Retinal pigment epithelial cell (primary cell): ENCODE data around the gene NPC2.

ENCODE experiments used
- DNase-seq: peaks from one replicate; pipeline ENCODE4 v3.0.0-alpha.2; 2010; ENCODE audit warnings: low read depth
- H3K4me3 ChIP-seq: 2 replicates; pipeline ENCODE4 v1.5.1; 2011; ENCODE audit warnings: mild to moderate bottlenecking, low read length, control low read depth, moderate library complexity
- CTCF ChIP-seq: conservative IDR thresholded peaks from 2 replicates; pipeline ENCODE4 v1.5.1; 2011; ENCODE audit warnings: low read depth, low read length, control low read depth, inconsistent platforms

The NPC2 gene

GRCh38 chr14:74472601-74473000, 20.5 kb downstream of the NPC2 start:
- no peak overlapping the region for H3K4me3 ChIP-seq
- no peak for TF ChIP-seq CTCF
- no peak for DNase-seq

DNA sequence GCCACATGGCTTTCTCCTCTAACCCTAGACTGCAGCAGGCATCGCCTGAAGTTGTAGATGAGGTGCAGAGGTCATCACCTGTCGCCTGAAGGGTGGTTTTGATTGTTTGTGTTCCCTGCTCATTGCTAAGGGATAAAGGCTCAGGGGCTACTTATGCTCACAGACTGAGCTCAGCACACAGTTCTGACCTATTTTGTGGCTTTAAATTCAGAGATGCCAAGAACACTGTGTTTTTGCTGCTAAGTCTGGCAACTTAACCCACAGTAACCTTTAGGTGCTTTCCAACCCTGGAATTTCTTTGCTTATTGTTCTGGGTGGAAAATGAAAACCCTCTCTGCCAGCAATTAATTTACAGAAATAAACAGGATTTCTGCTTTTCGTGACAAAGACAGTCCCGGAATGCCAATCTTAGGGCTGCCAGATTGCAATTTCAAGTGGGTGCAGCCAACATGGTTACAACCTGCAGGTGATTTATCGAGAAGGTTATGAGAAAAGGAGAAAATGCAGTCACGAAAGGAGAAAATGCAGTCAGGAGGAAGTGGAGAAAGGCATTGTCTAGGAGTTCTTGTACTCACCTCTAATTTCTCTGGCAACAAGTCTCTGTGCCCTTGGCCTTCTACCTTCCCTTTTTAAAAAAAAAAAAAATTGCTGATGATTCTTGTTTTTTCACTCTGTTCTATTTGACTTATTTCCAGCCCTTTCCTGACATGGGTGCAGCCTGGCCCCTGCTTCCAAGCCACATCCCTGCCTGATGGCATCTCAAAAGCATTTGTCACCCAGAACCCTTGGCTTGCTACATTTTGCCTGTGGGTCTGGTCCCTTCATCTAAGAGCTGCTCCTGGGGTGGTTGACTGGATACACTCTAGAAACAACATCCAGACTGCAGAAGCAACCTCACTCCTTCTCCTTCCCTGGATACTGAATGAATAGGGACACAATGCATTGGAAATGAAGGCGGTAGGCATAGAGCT, 23.3 kb downstream of the NPC2 start:
- no peak for TF ChIP-seq CTCF
- no peak for DNase-seq
- H3K4me3 ChIP-seq, result no peak overlapping the region

GRCh38 chr14:74468513-74468912, 24.6 kb downstream of the NPC2 start:
- no peak for DNase-seq
- no peak overlapping the region for H3K4me3 ChIP-seq
- TF ChIP-seq CTCF, result no peak

DNA sequence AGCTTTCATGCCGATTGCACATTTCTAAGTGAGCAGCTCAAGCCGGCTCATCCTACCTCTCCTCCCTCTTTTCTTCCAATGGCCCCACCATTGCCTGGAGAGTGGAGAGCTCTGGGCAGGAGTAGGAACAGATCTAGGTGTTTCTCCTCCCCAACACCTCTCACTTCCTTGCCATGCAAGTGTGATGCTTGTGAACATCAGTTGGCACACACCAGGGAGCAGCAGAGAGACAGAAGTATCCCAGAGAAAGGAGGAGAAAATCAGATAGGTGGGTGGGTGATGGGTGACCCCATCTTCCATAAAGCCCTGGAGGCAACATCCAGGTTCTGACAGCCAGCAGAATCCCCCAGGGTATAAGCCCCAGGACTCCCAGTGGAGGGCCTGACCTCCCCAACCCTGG, 27.8 kb downstream of the NPC2 start:
- no peak for DNase-seq
- no peak overlapping the region for H3K4me3 ChIP-seq
- no peak for TF ChIP-seq CTCF

- TF ChIP-seq CTCF, result no peak
- DNase-seq, result no peak
- no peak overlapping the region for H3K4me3 ChIP-seq
Observed at GRCh38 chr14:74464785-74465184, 28.3 kb downstream of the NPC2 start.

- TF ChIP-seq CTCF, result no peak
- no peak for DNase-seq
- H3K4me3 ChIP-seq, result no peak overlapping the region
Observed at GRCh38 chr14:74463697-74464096, 29.4 kb downstream of the NPC2 start.

- no peak overlapping the region for H3K4me3 ChIP-seq
- no peak for DNase-seq
- TF ChIP-seq CTCF, result no peak
Observed at GRCh38 chr14:74462993-74463392, 30.1 kb downstream of the NPC2 start.
